ENCODE data around the gene VWA3A. TPM values are rescaled to one million over a fixed set of nuclear protein-coding genes. Genes with fewer than 3 reads are reported as not detected.
A peak's percentile ranks its signal among the peaks of the same experiment; 100 is the strongest.

VWA3A gene
- total and polyA plus RNA-seq, 7 experiments from 2014 or later: 0.19 to 0.84 (median 0.32) TPM; not detected in 2

- no peaks in the 10 kb centered on the region for H3K9me3 ChIP-seq (ENCODE audit: control insufficient read depth in 2 of 3, low read length in 3 of 3)
- Mint-ChIP-seq H3K27me3 (no peaks in the 10 kb centered on the region), H3K4me3 (no peak overlapping the region), H3K27ac (peak overlapping the region in 6 of 9 donors; percentile 6 to 75 (median 38)), H3K4me1 (peaks cover 0 to 5% (median 3%) of the 10 kb centered on the region in 7 donors), H3K36me3 (no peaks in the 10 kb centered on the region), H3K9me3 (no peaks in the 10 kb centered on the region)
- ATAC-seq (no peak), DNase-seq (no peak)
- POLR2A ChIA-PET: no interaction called here
- intact Hi-C loops (cut with micrococcal nuclease): no loop called here
- H3K4me1 ChIP-seq (ENCODE audit: control insufficient read depth in 2 of 2, insufficient read depth in 2 of 2, low read length in 2 of 2): no peaks in the 10 kb centered on the region
- no peak overlapping the region for H3K27ac ChIP-seq (ENCODE audit: low read depth, low read length)
- CTCF ChIA-PET: interaction anchor here (0.6 kb wide), 1 partner anchor 18 kb away, joined by 3 read pairs; no protein-coding TSS in a partner anchor
- no peaks in the 10 kb centered on the region for H3K27me3 ChIP-seq (ENCODE audit: control insufficient read depth in 2 of 2, insufficient read depth in 2 of 2, low read length in 2 of 2)
- no peaks in the 10 kb centered on the region for H3K36me3 ChIP-seq (ENCODE audit: control insufficient read depth in 2 of 3, insufficient read depth in 3 of 3, low read length in 3 of 3)
- no peak overlapping the region for H3K4me3 ChIP-seq (ENCODE audit: low read length)
Measured at GRCh38 chr16:22073350-22073749, 19.0 kb upstream of the VWA3A start.

DNA sequence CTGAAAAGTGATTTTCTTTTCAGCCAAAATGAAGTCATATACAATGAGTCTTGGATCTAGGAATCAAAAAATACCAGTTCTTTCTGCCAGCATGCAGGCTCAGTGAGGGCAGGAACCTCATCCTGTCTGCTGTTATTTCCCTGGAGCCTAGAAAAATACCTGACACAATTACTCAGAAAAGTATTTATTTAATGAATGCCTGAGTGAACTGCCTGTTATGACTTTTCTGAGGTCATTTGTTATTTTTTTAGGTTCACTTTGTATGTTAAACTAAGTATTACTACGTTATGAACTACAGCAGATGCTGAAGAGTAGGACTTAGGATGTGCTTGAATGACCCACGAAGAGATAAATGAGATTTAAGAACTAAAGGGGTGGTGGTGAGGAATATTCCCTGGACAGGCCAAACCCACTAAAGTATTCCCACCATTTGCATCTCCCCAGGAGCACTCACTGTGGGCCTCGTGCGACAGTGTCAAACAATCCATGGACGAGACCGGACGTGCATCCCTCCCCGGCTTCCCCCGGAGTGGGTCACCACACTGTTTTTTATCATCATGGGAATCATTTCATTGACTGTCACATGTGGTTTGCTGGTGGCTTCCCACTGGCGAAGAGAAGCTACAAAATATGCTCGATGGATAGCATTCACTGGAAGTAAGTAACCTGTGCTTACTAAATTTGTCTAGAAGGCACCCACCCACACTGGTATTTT is 17.1 kb upstream of the VWA3A start:
- no peak overlapping the region for H3K4me3 ChIP-seq (ENCODE audit: low read length)
- no peak overlapping the region for H3K27ac ChIP-seq (ENCODE audit: low read depth, low read length)
- no peaks in the 10 kb centered on the region for H3K4me1 ChIP-seq (ENCODE audit: control insufficient read depth in 2 of 2, insufficient read depth in 2 of 2, low read length in 2 of 2)
- H3K9me3 ChIP-seq (ENCODE audit: control insufficient read depth in 2 of 3, low read length in 3 of 3): no peaks in the 10 kb centered on the region
- Mint-ChIP-seq H3K27ac (no peak overlapping the region), H3K27me3 (no peaks in the 10 kb centered on the region), H3K4me1 (peaks cover 0 to 5% (median 3%) of the 10 kb centered on the region in 7 donors), H3K4me3 (no peak overlapping the region), H3K36me3 (no peaks in the 10 kb centered on the region), H3K9me3 (no peaks in the 10 kb centered on the region)
- CTCF ChIA-PET: interaction anchor here (0.7 to 3.8 kb wide), 3 partner anchors 73 to 126 kb away, joined by 3 to 22 read pairs (median 4); no protein-coding TSS in a partner anchor
- intact Hi-C loops (cut with micrococcal nuclease): loop anchor here in 1 of 2 donors (5.0 kb wide), 1 partner anchor 123 kb away; the partner anchor contains the start of gene UQCRC2
- ATAC-seq: no peak
- no peak for DNase-seq
- no peaks in the 10 kb centered on the region for H3K27me3 ChIP-seq (ENCODE audit: control insufficient read depth in 2 of 2, insufficient read depth in 2 of 2, low read length in 2 of 2)
- POLR2A ChIA-PET: no interaction called here
- no peaks in the 10 kb centered on the region for H3K36me3 ChIP-seq (ENCODE audit: control insufficient read depth in 2 of 3, insufficient read depth in 3 of 3, low read length in 3 of 3)

- no peak for DNase-seq
- H3K9me3 Mint-ChIP-seq: no peaks in the 10 kb centered on the region
- ATAC-seq: no peak
- no peak overlapping the region for H3K4me3 ChIP-seq (ENCODE audit: low read length)
- no peaks in the 10 kb centered on the region for H3K27me3 ChIP-seq (ENCODE audit: control insufficient read depth in 2 of 2, insufficient read depth in 2 of 2, low read length in 2 of 2)
- H3K36me3 ChIP-seq (ENCODE audit: control insufficient read depth in 2 of 3, insufficient read depth in 3 of 3, low read length in 3 of 3): no peaks in the 10 kb centered on the region
- CTCF ChIA-PET: interaction anchor here (0.7 to 3.8 kb wide), 4 partner anchors 74 to 126 kb away, joined by 3 to 40 read pairs (median 13); partner anchors contain the start of gene PDZD9
- no peaks in the 10 kb centered on the region for H3K9me3 ChIP-seq (ENCODE audit: control insufficient read depth in 2 of 3, low read length in 3 of 3)
- H3K4me1 Mint-ChIP-seq: peaks cover 0 to 5% (median 3%) of the 10 kb centered on the region in 7 donors
- POLR2A ChIA-PET: no interaction called here
- no peaks in the 10 kb centered on the region for H3K4me1 ChIP-seq (ENCODE audit: control insufficient read depth in 2 of 2, insufficient read depth in 2 of 2, low read length in 2 of 2)
- H3K27ac Mint-ChIP-seq: peak overlapping the region in 1 of 9 donors; percentile 33
- H3K36me3 Mint-ChIP-seq: peaks cover 0 to 3% (median 0%) of the 10 kb centered on the region in 5 donors
- no peaks in the 10 kb centered on the region for H3K27me3 Mint-ChIP-seq
- intact Hi-C loops (cut with micrococcal nuclease): loop anchor here in 1 of 2 donors (5.0 kb wide), 1 partner anchor 123 kb away; the partner anchor contains the start of gene UQCRC2
- no peak overlapping the region for H3K27ac ChIP-seq (ENCODE audit: low read depth, low read length)
- H3K4me3 Mint-ChIP-seq: no peak overlapping the region
Measured at GRCh38 chr16:22075776-22076175, 16.6 kb upstream of the VWA3A start.

DNA sequence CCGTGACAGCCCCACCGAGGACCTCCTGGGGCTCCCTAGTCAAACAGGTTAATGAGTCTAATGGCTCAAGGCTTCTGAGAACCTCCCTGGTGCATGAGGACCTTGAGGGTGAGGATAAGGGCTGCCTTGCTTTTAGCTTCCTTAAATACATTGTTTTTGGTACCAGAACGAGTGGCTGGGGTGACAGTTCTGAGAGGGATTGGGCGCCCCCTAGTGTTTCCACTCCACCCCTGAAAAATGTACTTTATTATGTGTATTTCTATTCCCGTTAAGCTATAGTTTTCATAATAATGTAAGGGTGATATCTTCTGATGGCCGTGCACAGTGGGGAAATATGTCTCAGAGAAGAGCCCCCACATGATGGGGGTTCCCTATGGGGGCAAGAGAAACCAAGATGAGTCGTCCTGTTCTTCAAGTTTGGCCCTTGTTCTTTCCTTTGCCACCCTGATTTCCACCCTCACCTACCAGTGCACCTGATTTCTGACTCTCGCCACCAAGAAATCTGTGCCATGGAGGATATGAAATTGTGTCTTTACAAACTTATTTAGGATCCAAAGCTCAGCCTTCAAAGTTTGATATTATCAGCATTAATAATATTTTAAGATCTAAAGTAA is 14.5 kb upstream of the VWA3A start:
- CTCF ChIA-PET: interaction anchor here (0.6 to 3.8 kb wide), 27 partner anchors 9 to 909 kb away, joined by 3 to 40 read pairs (median 3); partner anchors contain the start of genes MOSMO, PDZD9 and VWA3A
- H3K4me3 Mint-ChIP-seq: no peak overlapping the region
- H3K9me3 Mint-ChIP-seq: no peaks in the 10 kb centered on the region
- POLR2A ChIA-PET: interaction anchor here (0.7 to 2.1 kb wide), 4 partner anchors 14 to 113 kb away, joined by 3 to 13 read pairs (median 4); partner anchors contain the start of gene MOSMO
- DNase-seq: peak; percentile 43 to 73 (median 69)
- peak overlapping the region in 1 of 9 donors; percentile 41 for H3K27ac Mint-ChIP-seq
- peaks cover 0 to 5% (median 2%) of the 10 kb centered on the region in 7 donors for H3K4me1 Mint-ChIP-seq
- peaks cover 0 to 6% (median 0%) of the 10 kb centered on the region in 5 donors for H3K36me3 Mint-ChIP-seq
- Histone ChIP-seq H3K4me3 (ENCODE audit: low read length) (no peak overlapping the region), H3K9me3 (ENCODE audit: control insufficient read depth in 2 of 3, low read length in 3 of 3) (no peaks in the 10 kb centered on the region), H3K4me1 (ENCODE audit: control insufficient read depth in 2 of 2, insufficient read depth in 2 of 2, low read length in 2 of 2) (no peaks in the 10 kb centered on the region), H3K27me3 (ENCODE audit: control insufficient read depth in 2 of 2, insufficient read depth in 2 of 2, low read length in 2 of 2) (no peaks in the 10 kb centered on the region), H3K36me3 (ENCODE audit: control insufficient read depth in 2 of 3, insufficient read depth in 3 of 3, low read length in 3 of 3) (no peaks in the 10 kb centered on the region), H3K27ac (ENCODE audit: low read depth, low read length) (no peak overlapping the region)
- peak; percentile 87 for ATAC-seq
- H3K27me3 Mint-ChIP-seq: no peaks in the 10 kb centered on the region
- intact Hi-C loops (cut with micrococcal nuclease): loop anchor here (1.0 to 5.0 kb wide), 5 partner anchors 77 to 421 kb away; partner anchors contain the start of genes PDZD9 (in 2 of the 2), POLR3E (in 1 of the 2) and UQCRC2 (in 1 of the 2)

DNA sequence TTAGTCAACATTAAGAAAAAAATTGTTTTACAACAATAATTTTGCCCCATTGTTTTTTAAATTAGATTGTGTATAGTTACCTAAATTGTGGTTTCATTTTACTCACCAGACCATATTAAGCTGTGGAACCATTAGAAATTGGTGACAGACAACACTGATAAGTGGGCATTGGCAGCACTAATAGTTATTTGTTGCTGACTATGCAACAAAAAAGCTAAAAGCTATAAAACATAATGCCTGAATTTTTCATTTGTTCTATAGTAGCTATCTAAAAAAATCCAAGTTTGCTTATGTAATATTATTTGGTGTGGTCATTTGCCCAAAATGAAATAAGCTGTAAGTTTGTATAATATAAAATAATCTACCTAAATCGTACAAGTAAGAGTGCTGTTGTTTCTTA is 13.7 kb upstream of the VWA3A start:
- H3K27me3 ChIP-seq (ENCODE audit: control insufficient read depth in 2 of 2, insufficient read depth in 2 of 2, low read length in 2 of 2): no peaks in the 10 kb centered on the region
- Mint-ChIP-seq H3K27me3 (no peaks in the 10 kb centered on the region), H3K36me3 (peaks cover 0 to 7% (median 0%) of the 10 kb centered on the region in 5 donors), H3K27ac (no peak overlapping the region), H3K4me1 (peaks cover 0 to 5% (median 0%) of the 10 kb centered on the region in 7 donors), H3K4me3 (no peak overlapping the region), H3K9me3 (no peaks in the 10 kb centered on the region)
- H3K4me1 ChIP-seq (ENCODE audit: control insufficient read depth in 2 of 2, insufficient read depth in 2 of 2, low read length in 2 of 2): no peaks in the 10 kb centered on the region
- no peaks in the 10 kb centered on the region for H3K9me3 ChIP-seq (ENCODE audit: control insufficient read depth in 2 of 3, low read length in 3 of 3)
- no peak for DNase-seq
- POLR2A ChIA-PET: interaction anchor here (0.7 to 2.1 kb wide), 4 partner anchors 12 to 110 kb away, joined by 3 to 13 read pairs (median 4); partner anchors contain the start of gene MOSMO
- CTCF ChIA-PET: interaction anchor here (0.6 to 3.8 kb wide), 13 partner anchors 12 to 215 kb away, joined by 3 to 31 read pairs (median 4); partner anchors contain the start of genes MOSMO, PDZD9 and VWA3A
- no peak overlapping the region for H3K27ac ChIP-seq (ENCODE audit: low read depth, low read length)
- H3K4me3 ChIP-seq (ENCODE audit: low read length): no peak overlapping the region
- no peak for ATAC-seq
- intact Hi-C loops (cut with micrococcal nuclease): loop anchor here in 1 of 2 donors (5.0 kb wide), 1 partner anchor 126 kb away; the partner anchor contains the start of gene UQCRC2
- no peaks in the 10 kb centered on the region for H3K36me3 ChIP-seq (ENCODE audit: control insufficient read depth in 2 of 3, insufficient read depth in 3 of 3, low read length in 3 of 3)

DNA sequence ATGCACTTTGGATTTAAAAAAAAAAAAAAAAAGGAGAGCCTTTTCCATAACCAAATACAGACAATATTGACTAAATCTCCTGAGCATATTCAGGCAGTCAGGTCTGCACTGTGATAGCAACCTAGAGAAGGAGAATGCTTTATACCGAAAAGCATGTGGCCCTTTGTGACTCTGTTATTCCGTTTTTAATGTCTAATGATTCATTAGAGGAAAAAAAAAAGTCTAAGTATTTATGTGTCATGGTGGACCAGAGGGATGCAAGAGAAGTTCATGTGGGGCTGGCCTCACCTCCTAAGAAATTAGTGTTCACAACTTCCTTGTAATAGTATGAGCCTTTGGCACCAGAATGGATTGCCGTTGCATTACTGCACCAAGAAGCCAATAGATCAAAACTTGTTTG is 11.3 kb upstream of the VWA3A start:
- Mint-ChIP-seq H3K36me3 (peaks cover 3 to 20% (median 5%) of the 10 kb centered on the region in 5 donors), H3K9me3 (no peaks in the 10 kb centered on the region), H3K27ac (no peak overlapping the region), H3K27me3 (no peaks in the 10 kb centered on the region), H3K4me1 (peaks cover 0 to 5% (median 0%) of the 10 kb centered on the region in 7 donors), H3K4me3 (no peak overlapping the region)
- Histone ChIP-seq H3K9me3 (ENCODE audit: control insufficient read depth in 2 of 3, low read length in 3 of 3) (no peaks in the 10 kb centered on the region), H3K27ac (ENCODE audit: low read depth, low read length) (no peak overlapping the region), H3K27me3 (ENCODE audit: control insufficient read depth in 2 of 2, insufficient read depth in 2 of 2, low read length in 2 of 2) (no peaks in the 10 kb centered on the region), H3K4me3 (ENCODE audit: low read length) (no peak overlapping the region), H3K4me1 (ENCODE audit: control insufficient read depth in 2 of 2, insufficient read depth in 2 of 2, low read length in 2 of 2) (no peaks in the 10 kb centered on the region), H3K36me3 (ENCODE audit: control insufficient read depth in 2 of 3, insufficient read depth in 3 of 3, low read length in 3 of 3) (peaks cover 0 to 4% (median 0%) of the 10 kb centered on the region in 3 experiments)
- no peak for ATAC-seq
- ChIA-PET POLR2A (no interaction called here), CTCF (no interaction called here)
- intact Hi-C loops (cut with micrococcal nuclease): no loop called here
- DNase-seq: no peak

Data from naive thymus-derived CD4-positive, alpha-beta T cell (primary cell).